GM12801 (cell line): ENCODE measurements around the gene HLCS.

ENCODE experiments used
- CTCF ChIP-seq: IDR thresholded peaks from one replicate; pipeline ENCODE4 v1.5.1; 2011; ENCODE audit warnings: control low read depth; ENCODE audit not compliant: insufficient read length; ENCODE audit errors: extremely low read depth

The HLCS gene

GRCh38 chr21:36753556-36753955, 212.9 kb downstream of the HLCS start:
- TF ChIP-seq CTCF: no peak

DNA sequence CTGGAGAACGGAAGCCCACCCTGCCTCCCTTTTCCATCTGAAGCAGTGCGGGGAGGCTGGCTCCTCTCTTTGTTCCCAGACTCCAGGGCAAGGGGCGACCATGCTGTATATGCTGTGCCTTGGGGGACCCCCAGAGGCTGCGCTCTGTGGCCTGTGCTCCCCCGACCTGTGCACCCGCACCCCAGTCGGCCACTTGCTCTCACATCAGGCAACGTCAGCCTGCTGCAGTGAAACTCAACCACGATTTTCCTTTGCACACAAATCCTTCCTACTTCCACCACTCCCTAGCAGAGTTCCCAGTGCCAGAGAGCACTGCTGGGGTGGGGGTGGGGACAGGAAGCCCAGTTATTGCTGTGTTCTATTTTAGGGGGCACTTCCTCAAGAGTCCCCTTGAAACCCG, 215.1 kb downstream of the HLCS start:
- TF ChIP-seq CTCF: no peak

DNA sequence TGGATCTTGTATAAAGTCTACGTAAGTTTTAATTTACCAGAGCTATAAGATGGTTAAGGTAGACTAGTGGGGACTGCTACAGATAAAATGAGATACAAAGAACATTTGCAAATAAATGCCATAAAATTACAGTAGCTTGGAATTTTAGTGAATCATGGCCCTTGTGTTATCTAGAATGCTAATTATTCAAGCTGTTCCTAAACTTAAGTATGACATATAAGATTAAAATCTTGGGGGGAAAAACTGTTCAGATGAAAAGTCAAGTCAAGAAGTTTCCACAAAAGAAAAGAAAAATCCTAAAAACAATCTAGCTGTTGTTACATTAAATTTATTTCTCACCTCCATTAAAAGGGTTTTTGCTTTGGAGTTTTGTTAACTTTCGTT, 215.9 kb downstream of the HLCS start:
- TF ChIP-seq CTCF: no peak

DNA sequence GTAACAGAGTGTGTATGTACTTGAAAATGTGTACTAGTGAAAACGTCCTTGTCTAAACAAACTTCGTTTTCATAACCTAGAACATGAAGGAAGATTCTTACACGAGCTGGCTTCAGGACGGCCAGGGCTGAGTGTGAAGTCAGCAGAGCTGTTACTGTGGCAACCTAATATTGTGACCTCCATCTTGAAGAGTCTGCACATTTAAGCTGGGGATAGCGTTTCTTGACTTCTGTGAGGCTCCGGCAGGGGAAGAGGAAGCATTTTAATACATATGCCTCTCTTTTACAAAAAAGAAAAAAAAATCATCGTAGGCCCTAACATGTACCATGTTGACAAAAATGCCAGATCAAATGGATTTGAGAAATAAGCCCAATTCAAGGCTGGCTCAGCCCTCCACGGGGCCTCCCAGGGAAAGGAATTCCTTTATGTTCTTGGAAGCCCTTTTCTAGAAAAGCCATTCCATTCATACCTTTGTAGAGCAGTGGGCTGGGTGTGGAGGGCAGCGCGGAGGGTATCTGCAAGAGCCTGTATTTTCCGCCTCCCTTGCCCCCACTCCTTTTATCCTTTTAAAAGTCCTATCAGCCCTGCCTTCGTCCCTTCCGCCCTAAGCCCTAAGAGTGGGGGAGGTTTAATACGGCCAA, 216.4 kb downstream of the HLCS start:
- TF ChIP-seq CTCF: no peak

DNA sequence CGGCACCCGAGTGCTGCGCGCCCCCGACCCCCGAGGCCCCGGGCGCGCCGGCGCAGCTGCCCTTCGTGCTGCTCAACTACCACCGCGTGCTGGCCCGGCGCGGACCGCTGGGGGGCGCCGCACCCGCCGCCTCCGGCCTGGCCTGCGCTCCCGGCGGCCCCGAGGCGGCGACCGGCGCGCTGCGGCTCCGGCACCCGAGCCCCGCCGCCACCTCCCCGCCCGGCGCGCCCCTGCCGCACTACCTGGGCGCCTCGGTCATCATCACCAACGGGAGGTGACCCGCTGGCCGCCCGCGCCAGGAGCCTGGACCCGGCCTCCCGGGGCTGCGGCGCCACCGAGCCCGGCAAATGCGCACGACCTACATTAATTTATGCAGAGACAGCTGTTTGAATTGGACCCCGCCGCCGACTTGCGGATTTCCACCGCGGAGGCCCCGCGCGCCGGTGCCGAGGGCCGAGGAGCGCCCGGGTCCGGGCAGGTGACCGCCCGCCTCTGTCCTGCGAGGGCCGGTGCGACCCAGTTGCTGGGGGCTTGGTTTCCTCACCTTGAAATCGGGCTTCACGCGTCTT, 218.6 kb downstream of the HLCS start:
- TF ChIP-seq CTCF: no peak

DNA sequence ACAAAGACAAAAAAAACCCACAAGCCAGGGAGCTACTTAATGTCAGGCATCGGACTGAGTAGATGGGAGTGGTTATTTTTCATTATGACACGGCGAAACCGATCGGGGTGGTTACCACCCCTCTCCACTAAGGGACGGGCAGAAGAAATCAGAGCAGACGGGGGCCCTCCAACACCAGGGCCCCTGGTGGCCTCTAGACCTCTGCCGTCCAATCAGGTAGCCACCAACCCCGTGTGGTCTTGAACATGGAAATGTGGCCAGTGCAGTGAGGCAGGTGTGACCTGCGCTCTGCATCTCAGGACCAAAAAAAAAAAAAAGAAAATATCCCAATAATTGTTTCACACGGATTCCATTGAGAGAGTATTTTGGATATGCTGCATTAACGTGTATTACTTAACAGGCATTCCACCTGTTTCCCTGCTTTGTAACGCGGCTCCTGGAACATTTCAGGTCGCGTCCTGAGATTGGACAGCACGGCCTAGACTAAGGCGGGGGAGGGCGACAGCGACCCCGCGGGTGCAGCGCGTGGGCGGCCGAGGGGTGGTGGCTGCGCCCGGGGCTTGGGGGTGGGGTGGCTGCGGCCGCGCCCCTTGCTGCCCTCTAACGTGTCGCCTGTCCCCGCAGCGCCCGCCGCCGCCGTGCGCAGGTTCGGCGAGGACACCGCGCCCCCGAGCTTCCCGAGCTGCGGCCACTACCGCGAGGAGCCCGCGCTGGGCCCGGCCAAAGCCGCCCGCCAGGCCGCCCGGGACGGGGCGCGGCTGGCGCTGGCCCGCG, 219.2 kb downstream of the HLCS start:
- no peak for TF ChIP-seq CTCF

DNA sequence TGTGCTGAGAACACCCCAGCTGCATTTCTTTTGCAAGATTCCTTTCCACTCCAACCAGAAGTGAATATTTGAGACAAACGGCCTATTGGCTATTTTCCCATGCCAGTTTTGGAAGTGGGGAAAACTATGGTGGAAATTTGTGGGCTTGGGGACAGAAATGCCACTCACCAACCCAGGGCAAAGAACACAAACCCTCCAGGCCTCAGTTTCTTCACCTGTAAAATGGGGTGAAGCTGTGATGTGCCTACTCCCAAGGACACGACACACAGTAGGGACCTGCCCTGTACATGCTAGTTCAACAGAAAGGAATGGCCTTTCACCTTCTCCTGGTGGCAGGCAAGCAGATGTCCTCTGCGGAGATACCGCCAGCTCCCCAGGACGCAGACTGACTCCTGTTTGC, 221.0 kb downstream of the HLCS start:
- no peak for TF ChIP-seq CTCF
